IMR-90 (cell line): ENCODE results near the gene CRB1. TPM values are rescaled to one million over a fixed set of nuclear protein-coding genes. Genes with fewer than 3 reads are reported as not detected.

ENCODE experiments used
- ATAC-seq: fragments of 200-7000 bp; cut with Tn5 transposase; 2 replicates; pipeline ENCODE4 v1.9.1; 2020; ENCODE audit warnings: low read depth, mild to moderate bottlenecking, moderate library complexity
- BruUV-seq: library from RNA; stranded (reverse); fragments of 400-500 nt; replicated peaks from 2 replicates; lab custom pipeline; 2021; lab: Mats Ljungman, UMichigan
- CTCF ChIA-PET: fragments of 300-600 bp; formaldehyde crosslinking; extraction: SDS; loops from one replicate; lab custom pipeline; 2021; ENCODE audit warnings: antibody characterized with exemption; lab: Yijun Ruan, JAX
- POLR2A ChIA-PET: fragments of 300-600 bp; sonication (Branson Sonifier 250); formaldehyde crosslinking; loops from one replicate; lab custom pipeline; 2022; ENCODE audit warnings: antibody characterized with exemption; ENCODE audit not compliant: unreplicated experiment; lab: Charles Lee
- DNase-seq: peaks from one replicate; pipeline ENCODE4 v3.0.0; 2013
- H2AFZ ChIP-seq: replicated peaks from 2 replicates; pipeline ENCODE3; 2013; ENCODE audit warnings: low read length, mild to moderate bottlenecking; ENCODE audit not compliant: poor library complexity
- H2AK5ac ChIP-seq: 2 replicates; pipeline ENCODE4 v1.6.1; 2013; ENCODE audit warnings: low read depth, low read length, inconsistent platforms
- H2AK9ac ChIP-seq: replicated peaks from 2 replicates; pipeline ENCODE3; 2013; ENCODE audit warnings: mild to moderate bottlenecking, low read depth, low read length, moderate library complexity; ENCODE audit not compliant: poor library complexity
- H2BK120ac ChIP-seq: 2 replicates; pipeline ENCODE4 v1.6.1; 2013; ENCODE audit warnings: low read depth, low read length, inconsistent platforms
- H2BK15ac ChIP-seq: 3 replicates; pipeline ENCODE4 v1.6.1; 2013; ENCODE audit warnings: low read depth, low read length, inconsistent platforms
- H2BK20ac ChIP-seq: 2 replicates; pipeline ENCODE4 v1.6.1; 2013; ENCODE audit warnings: low read depth, mild to moderate bottlenecking, inconsistent platforms, low read length, moderate library complexity
- H2BK5ac ChIP-seq: 2 replicates; pipeline ENCODE4 v1.6.1; 2013; ENCODE audit warnings: mild to moderate bottlenecking, low read depth, low read length, inconsistent platforms; ENCODE audit not compliant: poor library complexity, severe bottlenecking
- H3K14ac ChIP-seq: replicated peaks from 2 replicates; pipeline ENCODE4 v1.6.1; 2013; ENCODE audit warnings: low read depth, low read length, inconsistent platforms
- H3K18ac ChIP-seq: 2 replicates; pipeline ENCODE4 v1.6.1; 2013; ENCODE audit warnings: low read depth, low read length, control low read depth
- H3K23ac ChIP-seq: 2 replicates; pipeline ENCODE4 v1.6.1; 2013; ENCODE audit warnings: low read depth, low read length, inconsistent platforms
- H3K27ac ChIP-seq: 2 replicates; pipeline ENCODE4 v1.5.1; 2013; ENCODE audit warnings: mild to moderate bottlenecking, control low read depth, low read length; ENCODE audit not compliant: insufficient read depth
- H3K27me3 ChIP-seq: 2 replicates; pipeline ENCODE4 v1.6.1; 2013; ENCODE audit warnings: low read length; ENCODE audit not compliant: control insufficient read depth, insufficient read depth
- H3K36me3 ChIP-seq: 2 replicates; pipeline ENCODE4 v1.6.1; 2013; ENCODE audit warnings: low read length, mixed read lengths; ENCODE audit not compliant: control insufficient read depth, insufficient read depth
- H3K4ac ChIP-seq: 2 replicates; pipeline ENCODE4 v1.6.1; 2013; ENCODE audit warnings: low read depth, low read length, inconsistent platforms
- H3K4me1 ChIP-seq: 2 replicates; pipeline ENCODE4 v1.6.1; 2013; ENCODE audit warnings: low read length, mixed read lengths; ENCODE audit not compliant: control insufficient read depth, insufficient read depth
- H3K4me2 ChIP-seq: 2 replicates; pipeline ENCODE4 v1.6.1; 2013; ENCODE audit warnings: low read depth, mild to moderate bottlenecking, control low read depth, low read length, moderate library complexity
- H3K4me3 ChIP-seq: 2 replicates; pipeline ENCODE4 v1.5.1; 2013; ENCODE audit warnings: low read depth, mild to moderate bottlenecking, control low read depth, low read length, moderate library complexity; ENCODE audit not compliant: insufficient read depth
- H3K56ac ChIP-seq: 2 replicates; pipeline ENCODE4 v1.6.1; 2013; ENCODE audit warnings: low read length, inconsistent platforms; ENCODE audit not compliant: insufficient read depth; ENCODE audit errors: extremely low read depth
- H3K79me1 ChIP-seq, 2 experiments: 2 replicates each; pipeline ENCODE4 v1.6.1; 2013; ENCODE audit warnings: low read length in 2 of 2, inconsistent platforms in 1 of 2, low read depth in 1 of 2
- H3K9ac ChIP-seq: 2 replicates; pipeline ENCODE4 v1.6.1; 2013; ENCODE audit warnings: low read depth, low read length, control low read depth
- H3K9me1 ChIP-seq: 2 replicates; pipeline ENCODE4 v1.6.1; 2013; ENCODE audit warnings: low read length, inconsistent platforms; ENCODE audit not compliant: insufficient read depth
- H3K9me3 ChIP-seq: 2 replicates; pipeline ENCODE4 v1.6.1; 2013; ENCODE audit warnings: low read length; ENCODE audit not compliant: control insufficient read depth, insufficient read depth
- H4K20me1 ChIP-seq: 2 replicates; pipeline ENCODE4 v1.6.1; 2013; ENCODE audit warnings: low read length, inconsistent platforms; ENCODE audit not compliant: insufficient read depth
- H4K5ac ChIP-seq: 2 replicates; pipeline ENCODE4 v1.6.1; 2013; ENCODE audit warnings: mild to moderate bottlenecking, low read depth, low read length, control low read depth
- H4K8ac ChIP-seq, 2 experiments: 2 replicates each; pipeline ENCODE4 v1.6.1; 2013; ENCODE audit warnings: low read depth in 2 of 2, low read length in 2 of 2, control low read depth in 1 of 2, inconsistent platforms in 1 of 2
- H4K91ac ChIP-seq: 2 replicates; pipeline ENCODE4 v1.6.1; 2013; ENCODE audit warnings: low read depth, low read length, inconsistent platforms; ENCODE audit not compliant: insufficient read depth
- BHLHE40 ChIP-seq: fragments of 150-350 bp; IDR thresholded peaks from 2 replicates; pipeline ENCODE4 v1.6.1; 2016; ENCODE audit warnings: mild to moderate bottlenecking, low read depth, low read length
- CEBPB ChIP-seq: IDR thresholded peaks from 2 replicates; pipeline ENCODE4 v1.6.1; 2012; ENCODE audit warnings: low read depth, low read length, improper control_type of control experiment
- CHD1 ChIP-seq: IDR thresholded peaks from 2 replicates; pipeline ENCODE4 v1.6.1; 2012; ENCODE audit warnings: low read depth, low read length, improper control_type of control experiment
- ELK1 ChIP-seq: fragments of 150-350 bp; IDR thresholded peaks from 2 replicates; pipeline ENCODE4 v1.6.1; 2016; ENCODE audit warnings: low read depth, mild to moderate bottlenecking, low read length, moderate library complexity, borderline replicate concordance
- FOS ChIP-seq: fragments of 150-350 bp; IDR thresholded peaks from 2 replicates; pipeline ENCODE4 v1.6.1; 2016; ENCODE audit warnings: low read depth, low read length
- MAFK ChIP-seq: IDR thresholded peaks from 2 replicates; pipeline ENCODE4 v1.6.1; 2012; ENCODE audit warnings: low read depth, low read length, improper control_type of control experiment
- MAZ ChIP-seq: IDR thresholded peaks from 2 replicates; pipeline ENCODE4 v1.6.1; 2012; ENCODE audit warnings: low read depth, mild to moderate bottlenecking, low read length, improper control_type of control experiment, moderate library complexity, borderline replicate concordance
- MXI1 ChIP-seq: IDR thresholded peaks from 2 replicates; pipeline ENCODE4 v1.6.1; 2012; ENCODE audit warnings: low read depth, mild to moderate bottlenecking, low read length, moderate library complexity, borderline replicate concordance
- NFE2L2 ChIP-seq: fragments of 150-350 bp; IDR thresholded peaks from 2 replicates; pipeline ENCODE4 v1.6.1; 2016; ENCODE audit warnings: low read depth, mild to moderate bottlenecking, low read length
- POLR2A ChIP-seq: IDR thresholded peaks from 2 replicates; pipeline ENCODE4 v1.6.1; 2012; ENCODE audit warnings: mild to moderate bottlenecking, low read depth, low read length
- RAD21 ChIP-seq: IDR thresholded peaks from 2 replicates; pipeline ENCODE4 v1.6.1; 2012; ENCODE audit warnings: low read length, improper control_type of control experiment
- RCOR1 ChIP-seq: IDR thresholded peaks from 2 replicates; pipeline ENCODE4 v1.6.1; 2012; ENCODE audit warnings: mild to moderate bottlenecking, low read length, improper control_type of control experiment; ENCODE audit not compliant: insufficient replicate concordance
- RFX5 ChIP-seq: IDR thresholded peaks from 2 replicates; pipeline ENCODE4 v1.8.0; 2012; ENCODE audit warnings: low read depth, mild to moderate bottlenecking, low read length, moderate library complexity
- SMC3 ChIP-seq: fragments of 150-350 bp; IDR thresholded peaks from 2 replicates; pipeline ENCODE4 v1.6.1; 2016; ENCODE audit warnings: low read depth, mild to moderate bottlenecking, antibody characterized with exemption, low read length, moderate library complexity
- USF2 ChIP-seq: fragments of 150-350 bp; IDR thresholded peaks from 2 replicates; pipeline ENCODE4 v1.6.1; 2017; ENCODE audit warnings: mild to moderate bottlenecking, antibody characterized with exemption, low read length, low read depth
- WGBS, 2 experiments: methylation state at CpG; one replicate each; pipeline versions ENCODE4 v1.1.5 to v1.1.7; 2013; ENCODE audit warnings: missing lambda C conversion rate in 2 of 2; ENCODE audit not compliant: insufficient read length in 1 of 2; ENCODE audit errors: extremely low coverage in 2 of 2; 5-methylcytosine and 5-hydroxymethylcytosine counted together
- dilution Hi-C: fragments of 300-500 bp; cut with HindIII; formaldehyde crosslinking; loops from one replicate; pipeline ENCODE4 v1.14.3; 2018; ENCODE audit warnings: low sequenced_read_pairs; ENCODE audit not compliant: unreplicated experiment
- in situ Hi-C: fragments of 300-500 bp; cut with MboI; formaldehyde crosslinking; loops from 3 replicates; pipeline ENCODE4 v1.14.3; 2019; ENCODE audit warnings: low sequenced_read_pairs, inconsistent platforms, mixed read lengths
- intact Hi-C: fragments of 100-400 bp; cut with micrococcal nuclease; formaldehyde crosslinking; loops from 2 replicates; pipeline ENCODE4 v1.10.0; 2022
- polyA plus RNA-seq, 3 experiments: library from polyadenylated mRNA; depleted of rRNA; stranded (reverse); fragments of >200 nt; gene quantifications; 2 replicates each; pipeline ENCODE4 v1.2.3, GENCODE V29; 2012; ENCODE audit warnings: low replicate concordance in 1 of 3
- total RNA-seq: library from RNA; depleted of rRNA; stranded (reverse); fragments of >200 nt; gene quantifications from 2 replicates; pipeline ENCODE4 v1.2.3, GENCODE V29; 2012
- TF ChIP-seq, protein P1 (sequence below): conservative IDR thresholded peaks from 2 replicates; pipeline ENCODE4 v1.5.1; 2012; ENCODE audit warnings: mild to moderate bottlenecking, low read depth, low read length, improper control_type of control experiment

CRB1 gene
- total and polyA plus RNA-seq, 2 of the 4 experiments (the other 2 are of a cell fraction) = not detected

DNA sequence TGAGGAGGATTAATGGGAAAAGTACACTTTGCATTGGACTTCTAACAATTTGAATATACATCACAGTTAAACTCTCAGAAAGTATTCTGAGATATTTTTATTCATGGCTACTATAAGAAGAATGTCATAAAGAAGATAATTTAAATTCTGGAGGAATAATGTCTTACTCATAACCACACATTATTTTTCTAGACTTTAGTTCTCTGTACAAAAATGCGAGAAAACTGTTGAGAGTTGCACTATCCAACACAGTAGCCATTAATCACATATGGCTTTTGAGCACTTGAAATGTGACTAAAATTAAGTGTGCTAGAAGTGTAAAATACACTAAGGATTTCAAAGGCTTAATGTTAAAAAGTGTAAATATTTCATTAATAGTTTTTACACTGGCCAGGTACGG is 53.8 kb downstream of the CRB1 start:
- no peak overlapping the region for H2BK120ac ChIP-seq
- no peaks in the 10 kb centered on the region for H3K9me3 ChIP-seq
- H3K4me3 ChIP-seq = no peak overlapping the region
- in situ Hi-C loops (no loop called here), intact Hi-C loops (no loop called here), dilution Hi-C loops (no loop called here)
- DNase-seq = no peak
- H2BK15ac ChIP-seq = no peak overlapping the region
- no peak overlapping the region for H2BK20ac ChIP-seq
- no peaks in the 10 kb centered on the region for H3K4me1 ChIP-seq
- no peaks in the 10 kb centered on the region for H3K79me1 ChIP-seq
- H3K27ac ChIP-seq = no peak overlapping the region
- H3K18ac ChIP-seq = no peak overlapping the region
- no peaks in the 10 kb centered on the region for H3K9me1 ChIP-seq
- no peaks in the 10 kb centered on the region for H4K20me1 ChIP-seq
- H2BK5ac ChIP-seq = no peak overlapping the region
- no peak overlapping the region for H3K14ac ChIP-seq
- no peak for TF ChIP-seq RFX5
- no peak for TF ChIP-seq MAZ
- TF ChIP-seq FOS = no peak
- TF ChIP-seq RCOR1 = no peak
- TF ChIP-seq, protein P1, sequence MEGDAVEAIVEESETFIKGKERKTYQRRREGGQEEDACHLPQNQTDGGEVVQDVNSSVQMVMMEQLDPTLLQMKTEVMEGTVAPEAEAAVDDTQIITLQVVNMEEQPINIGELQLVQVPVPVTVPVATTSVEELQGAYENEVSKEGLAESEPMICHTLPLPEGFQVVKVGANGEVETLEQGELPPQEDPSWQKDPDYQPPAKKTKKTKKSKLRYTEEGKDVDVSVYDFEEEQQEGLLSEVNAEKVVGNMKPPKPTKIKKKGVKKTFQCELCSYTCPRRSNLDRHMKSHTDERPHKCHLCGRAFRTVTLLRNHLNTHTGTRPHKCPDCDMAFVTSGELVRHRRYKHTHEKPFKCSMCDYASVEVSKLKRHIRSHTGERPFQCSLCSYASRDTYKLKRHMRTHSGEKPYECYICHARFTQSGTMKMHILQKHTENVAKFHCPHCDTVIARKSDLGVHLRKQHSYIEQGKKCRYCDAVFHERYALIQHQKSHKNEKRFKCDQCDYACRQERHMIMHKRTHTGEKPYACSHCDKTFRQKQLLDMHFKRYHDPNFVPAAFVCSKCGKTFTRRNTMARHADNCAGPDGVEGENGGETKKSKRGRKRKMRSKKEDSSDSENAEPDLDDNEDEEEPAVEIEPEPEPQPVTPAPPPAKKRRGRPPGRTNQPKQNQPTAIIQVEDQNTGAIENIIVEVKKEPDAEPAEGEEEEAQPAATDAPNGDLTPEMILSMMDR = no peak
- no peak for TF ChIP-seq NFE2L2
- TF ChIP-seq SMC3 = no peak
- TF ChIP-seq ELK1 = no peak
- no peak for TF ChIP-seq USF2
- TF ChIP-seq MAFK = no peak
- TF ChIP-seq MXI1 = no peak
- no peak for TF ChIP-seq RAD21
- no peak for TF ChIP-seq BHLHE40
- no peak for TF ChIP-seq CEBPB
- no peak for TF ChIP-seq CHD1
- TF ChIP-seq POLR2A = no peak
- H3K9ac ChIP-seq = no peak overlapping the region
- BruUV-seq = no TSS peak
- H2AK5ac ChIP-seq = no peak overlapping the region
- no peak overlapping the region for H3K4me2 ChIP-seq
- H4K91ac ChIP-seq = no peak overlapping the region
- H4K5ac ChIP-seq = no peak overlapping the region
- CTCF ChIA-PET = no interaction called here
- H3K36me3 ChIP-seq = no peaks in the 10 kb centered on the region
- H2AFZ ChIP-seq = no peak overlapping the region
- H2AK9ac ChIP-seq = no peak overlapping the region
- no peak overlapping the region for H3K23ac ChIP-seq
- no peak overlapping the region for H4K8ac ChIP-seq
- no peak overlapping the region for H3K4ac ChIP-seq
- POLR2A ChIA-PET = no interaction called here
- H3K27me3 ChIP-seq = no peaks in the 10 kb centered on the region
- WGBS, 2 experiments = no CpG with 5 or more reads among the region's 2 CpGs
- no peak overlapping the region for H3K56ac ChIP-seq
- no peak for ATAC-seq
